Purkinje cell (primary cell): ENCODE measurements around the gene NRBF2. TPM values are rescaled to one million over a fixed set of nuclear protein-coding genes. Genes with fewer than 3 reads are reported as not detected.

Experiments
- polyA plus RNA-seq: library from polyadenylated mRNA; unstranded; fragments of >200 nt; fragmentation: Nextera tagmentation; gene quantifications from 2 replicates; pipeline ENCODE4 v1.2.1, GENCODE V29; 2014

The NRBF2 gene
- polyA plus RNA-seq: 25.9 and 46.4 TPM in 2 replicates

GRCh38 chr10:63133056-63133820 is at the start of gene NRBF2:
NRBF2 (plus strand) TSS chr10:63133328; CDS start chr10:63133471, 143 bp downstream.

